WTC11 (cell line): Measurements from ENCODE around the gene TMEM94. TPM values are rescaled to one million over a fixed set of nuclear protein-coding genes. Genes with fewer than 3 reads are reported as not detected.

ENCODE experiments used
- ATAC-seq: fragments of 200-7000 bp; cut with Tn5 transposase; 2 replicates; pipeline ENCODE4 v1.10.0; 2021; ENCODE audit warnings: mild to moderate bottlenecking, moderate library complexity
- CTCF ChIA-PET: fragments of 300-600 bp; sonication (Branson Sonifier 250); formaldehyde crosslinking; loops from one replicate; lab custom pipeline; 2021; ENCODE audit warnings: antibody characterized with exemption; lab: Charles Lee
- POLR2A ChIA-PET: fragments of 350-600 bp; sonication (Branson Sonifier 250); formaldehyde crosslinking; loops from one replicate; lab custom pipeline; 2021; ENCODE audit warnings: antibody characterized with exemption; lab: Charles Lee
- DNase-seq: peaks from one replicate; pipeline ENCODE4 v3.0.0; 2021; ENCODE audit warnings: low spot score
- H3K27ac Mint-ChIP-seq: 2 replicates; pipeline ENCODE4 v1.8.0; 2021; ENCODE audit warnings: mixed read lengths
- H3K27me3 Mint-ChIP-seq: 2 replicates; pipeline ENCODE4 v1.8.0; 2021; ENCODE audit warnings: low read depth, mild to moderate bottlenecking, moderate library complexity, mixed read lengths
- H3K36me3 Mint-ChIP-seq: 2 replicates; pipeline ENCODE4 v1.8.0; 2021; ENCODE audit warnings: mixed read lengths
- H3K4me1 Mint-ChIP-seq: 2 replicates; pipeline ENCODE4 v1.8.0; 2022; ENCODE audit warnings: mixed read lengths
- H3K4me3 Mint-ChIP-seq: 2 replicates; pipeline ENCODE4 v1.8.0; 2021; ENCODE audit warnings: mild to moderate bottlenecking, moderate library complexity, mixed read lengths
- H3K9me3 Mint-ChIP-seq: 2 replicates; pipeline ENCODE4 v1.8.0; 2021; ENCODE audit warnings: mixed read lengths
- ATF1 ChIP-seq: sonication (generic); formaldehyde crosslinking; IDR thresholded peaks from 2 replicates; pipeline ENCODE4 v1.8.1; 2023; ENCODE audit warnings: mild to moderate bottlenecking, moderate library complexity, missing genetic modification reagents
- ATF2 ChIP-seq: sonication (generic); formaldehyde crosslinking; IDR thresholded peaks from 2 replicates; pipeline ENCODE4 v1.8.1; 2022; ENCODE audit warnings: low read depth, missing genetic modification reagents, borderline replicate concordance
- CBFB ChIP-seq: sonication (generic); formaldehyde crosslinking; IDR thresholded peaks from 2 replicates; pipeline ENCODE4 v1.8.1; 2022; ENCODE audit warnings: mild to moderate bottlenecking, low read depth, missing genetic modification reagents
- CDX4 ChIP-seq: fragments of 250-450 bp; sonication (Bioruptor Pico); IDR thresholded peaks from 2 replicates; pipeline ENCODE4 v1.9.0; 2021; ENCODE audit warnings: moderate library complexity, mild to moderate bottlenecking, inconsistent platforms, borderline replicate concordance
- ERG ChIP-seq: fragments of 250-450 bp; sonication (Bioruptor Pico); IDR thresholded peaks from 2 replicates; pipeline ENCODE4 v1.8.0; 2021; ENCODE audit warnings: mild to moderate bottlenecking
- FOXK1 ChIP-seq: sonication (generic); formaldehyde crosslinking; IDR thresholded peaks from 2 replicates; pipeline ENCODE4 v1.8.0; 2022; ENCODE audit warnings: mild to moderate bottlenecking, moderate library complexity, missing genetic modification reagents
- FOXP1 ChIP-seq: sonication (generic); formaldehyde crosslinking; IDR thresholded peaks from 2 replicates; pipeline ENCODE4 v1.8.0; 2022; ENCODE audit warnings: missing genetic modification reagents, mild to moderate bottlenecking, moderate library complexity, borderline replicate concordance
- IRF2 ChIP-seq: sonication (generic); formaldehyde crosslinking; IDR thresholded peaks from 2 replicates; pipeline ENCODE4 v1.8.0; 2022; ENCODE audit warnings: low read depth, missing genetic modification reagents, borderline replicate concordance
- MAX ChIP-seq: sonication (generic); formaldehyde crosslinking; IDR thresholded peaks from 2 replicates; pipeline ENCODE4 v1.8.0; 2022; ENCODE audit warnings: mild to moderate bottlenecking, missing genetic modification reagents
- MXD4 ChIP-seq: fragments of 250-450 bp; sonication (Bioruptor Pico); IDR thresholded peaks from 2 replicates; pipeline ENCODE4 v1.8.0; 2021; ENCODE audit warnings: mild to moderate bottlenecking, moderate library complexity, borderline replicate concordance
- NFATC4 ChIP-seq: fragments of 250-450 bp; sonication (Bioruptor Pico); IDR thresholded peaks from 2 replicates; pipeline ENCODE4 v1.9.0; 2021; ENCODE audit warnings: mild to moderate bottlenecking
- PREB ChIP-seq: sonication (generic); formaldehyde crosslinking; IDR thresholded peaks from 2 replicates; pipeline ENCODE4 v1.8.1; 2022; ENCODE audit warnings: mild to moderate bottlenecking, missing genetic modification reagents, moderate library complexity, borderline replicate concordance
- SMAD3 ChIP-seq: sonication (generic); formaldehyde crosslinking; IDR thresholded peaks from 2 replicates; pipeline ENCODE4 v1.8.0; 2022; ENCODE audit warnings: missing genetic modification reagents, mild to moderate bottlenecking, borderline replicate concordance
- ZMAT4 ChIP-seq: fragments of 250-450 bp; sonication (Bioruptor Pico); IDR thresholded peaks from 2 replicates; pipeline ENCODE4 v1.9.0; 2021; ENCODE audit warnings: mild to moderate bottlenecking
- ZNF138 ChIP-seq: sonication (generic); formaldehyde crosslinking; conservative IDR thresholded peaks from 2 replicates; pipeline ENCODE4 v1.8.1; 2022; ENCODE audit warnings: mild to moderate bottlenecking, moderate library complexity, missing genetic modification reagents
- ZNF281 ChIP-seq: sonication (generic); formaldehyde crosslinking; IDR thresholded peaks from 2 replicates; pipeline ENCODE4 v1.8.0; 2023; ENCODE audit warnings: mild to moderate bottlenecking, missing genetic modification reagents
- ZNF423 ChIP-seq: fragments of 250-450 bp; sonication (Bioruptor Pico); IDR thresholded peaks from 2 replicates; pipeline ENCODE4 v2.1.2; 2022; ENCODE audit warnings: mild to moderate bottlenecking, moderate library complexity
- total RNA-seq: library from RNA; stranded (reverse); gene quantifications from 3 replicates; pipeline ENCODE4 v1.2.3, GENCODE V29; 2021

The TMEM94 gene
- total RNA-seq, 1 experiment from 2014 or later = 76.9 TPM

GRCh38 chr17:75500419-75501216 lies 44.2 kb downstream of the TMEM94 start:
- Mint-ChIP-seq H3K27ac (no peak overlapping the region), H3K36me3 (peaks cover 9% of the 10 kb centered on the region; the same call in 1 of the 2 replicates), H3K9me3 (no peaks in the 10 kb centered on the region), H3K4me1 (no peaks in the 10 kb centered on the region), H3K4me3 (no peak overlapping the region), H3K27me3 (no peaks in the 10 kb centered on the region)
- ATAC-seq (no peak), DNase-seq (no peak)
- CTCF ChIA-PET = interaction anchor here (1.4 kb wide), 1 partner anchor 133 kb away, joined by 5 read pairs; the partner anchor contains the start of gene SMIM5
- TF ChIP-seq FOXP1 (0 out of 2 replicates have a peak, but pooled peaks have one; percentile 21), SMAD3 (CRISPR knock-in tag) (no peak)
- POLR2A ChIA-PET = no interaction called here

- CTCF ChIA-PET = interaction anchor here (1.4 to 1.7 kb wide), 3 partner anchors 47 to 132 kb away, joined by 3 to 12 read pairs (median 5); partner anchors contain the start of gene SMIM5
- no peaks in the 10 kb centered on the region for H3K9me3 Mint-ChIP-seq
- no peak overlapping the region for H3K27ac Mint-ChIP-seq
- POLR2A ChIA-PET = interaction anchor here (1.1 kb wide), 1 partner anchor 16 kb away, joined by 3 read pairs; no protein-coding TSS in a partner anchor
- peaks cover 13% of the 10 kb centered on the region; the same call in 1 of the 2 replicates for H3K36me3 Mint-ChIP-seq
- H3K4me1 Mint-ChIP-seq = no peaks in the 10 kb centered on the region
- TF ChIP-seq ZNF423 (CRISPR knock-in tag) (no peak), CBFB (no peak), PREB (CRISPR knock-in tag) (no peak), MXD4 (CRISPR knock-in tag) (no peak), ZMAT4 (CRISPR knock-in tag) (no peak), ZNF138 (CRISPR knock-in tag) (no peak), NFATC4 (CRISPR knock-in tag) (no peak), ERG (no peak), ZNF281 (CRISPR knock-in tag) (no peak), IRF2 (CRISPR knock-in tag) (no peak)
- ATAC-seq (no peak), DNase-seq (no peak)
- no peak overlapping the region for H3K4me3 Mint-ChIP-seq
- no peaks in the 10 kb centered on the region for H3K27me3 Mint-ChIP-seq
These were observed 45.1 kb downstream of the TMEM94 start for GRCh38 chr17:75501378-75502071.

GRCh38 chr17:75502072-75502720 lies 45.8 kb downstream of the TMEM94 start:
- DNase-seq (no peak), ATAC-seq (no peak)
- Mint-ChIP-seq H3K9me3 (no peaks in the 10 kb centered on the region), H3K4me3 (no peak overlapping the region), H3K4me1 (no peaks in the 10 kb centered on the region), H3K36me3 (peaks cover 13% of the 10 kb centered on the region; the same call in 1 of the 2 replicates), H3K27me3 (no peaks in the 10 kb centered on the region), H3K27ac (no peak overlapping the region)
- CTCF ChIA-PET = interaction anchor here (1.2 to 1.7 kb wide), 6 partner anchors 9 to 131 kb away, joined by 3 to 12 read pairs (median 5); partner anchors contain the start of gene SMIM5
- POLR2A ChIA-PET = interaction anchor here (1.1 kb wide), 1 partner anchor 15 kb away, joined by 3 read pairs; no protein-coding TSS in a partner anchor
- TF ChIP-seq MAX (CRISPR knock-in tag) = no peak
- TF ChIP-seq FOXK1 (CRISPR knock-in tag) = no peak
- TF ChIP-seq ATF1 (CRISPR knock-in tag) = no peak
- no peak for TF ChIP-seq ATF2 (CRISPR knock-in tag)
- TF ChIP-seq ZMAT4 (CRISPR knock-in tag) = no peak
- TF ChIP-seq PREB (CRISPR knock-in tag) = no peak
- no peak for TF ChIP-seq CDX4 (CRISPR knock-in tag)
